Measurements from ENCODE around the gene TMEM114.

The TMEM114 gene

DNA sequence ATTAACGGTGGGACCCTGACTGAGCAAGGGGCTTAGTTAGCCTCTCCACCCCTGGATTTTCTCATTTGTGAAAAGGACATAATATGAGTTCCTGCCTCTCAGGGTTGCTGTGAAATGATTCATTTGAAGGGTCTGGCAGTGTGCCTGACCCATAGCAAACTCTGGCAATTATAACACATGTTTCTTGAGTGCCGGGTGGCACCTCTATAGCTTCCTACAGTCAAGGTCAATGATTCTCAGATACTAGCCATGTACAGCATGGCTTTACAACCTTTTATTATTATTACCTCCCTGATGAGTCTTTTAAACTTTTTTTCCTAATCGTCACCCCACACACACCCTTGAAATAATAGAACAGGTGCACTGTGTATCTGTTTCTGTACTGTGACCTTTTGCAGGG lies 42.1 kb downstream of the TMEM114 start:
- no peak for DNase-seq

DNA sequence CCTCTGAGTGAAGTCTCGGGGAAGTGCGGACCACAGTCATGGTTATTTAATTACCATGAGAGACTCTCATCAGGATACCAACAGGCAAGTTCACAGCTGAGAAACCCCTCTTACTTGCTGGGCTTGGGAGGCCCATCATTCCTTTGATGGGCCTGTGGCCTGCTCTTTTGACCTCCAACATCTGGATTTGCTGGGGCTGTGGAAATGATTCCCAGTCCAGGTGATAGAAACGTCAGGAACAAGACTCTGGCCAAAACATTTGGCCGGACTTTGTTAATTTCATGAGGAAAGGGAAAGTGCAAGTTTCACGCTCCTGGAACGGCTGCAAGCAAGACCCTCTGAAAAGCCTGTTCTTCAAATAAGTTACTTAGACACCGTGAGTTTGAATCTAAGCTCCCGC lies 42.5 kb downstream of the TMEM114 start:
- DNase-seq: no peak

GRCh38 chr16:8544406-8544805 lies 45.9 kb downstream of the TMEM114 start:
- DNase-seq: no peak

DNA sequence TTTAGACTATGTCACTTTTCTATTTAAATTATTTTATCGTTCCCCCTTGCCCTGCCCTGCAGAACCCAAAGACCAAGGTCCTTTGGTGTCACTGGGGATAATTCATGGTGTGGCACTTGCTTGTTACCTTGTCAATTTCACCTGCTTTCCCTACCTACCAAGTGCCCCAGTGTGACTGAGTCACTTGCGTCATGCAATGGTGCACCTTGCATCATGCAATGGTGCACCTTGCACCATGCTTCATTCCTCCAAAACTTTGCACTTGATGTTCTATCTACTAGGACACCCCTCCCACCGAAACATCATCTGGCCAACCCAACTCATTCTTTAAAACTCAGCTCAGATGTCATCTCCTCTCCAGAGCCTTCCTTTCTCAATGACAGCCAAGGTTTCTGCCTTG lies 47.1 kb downstream of the TMEM114 start:
- no peak for DNase-seq

GRCh38 chr16:8542393-8542792 lies 47.9 kb downstream of the TMEM114 start:
- DNase-seq: no peak

- no peak for DNase-seq
Observed at GRCh38 chr16:8541868-8542267, 48.4 kb downstream of the TMEM114 start.

DNA sequence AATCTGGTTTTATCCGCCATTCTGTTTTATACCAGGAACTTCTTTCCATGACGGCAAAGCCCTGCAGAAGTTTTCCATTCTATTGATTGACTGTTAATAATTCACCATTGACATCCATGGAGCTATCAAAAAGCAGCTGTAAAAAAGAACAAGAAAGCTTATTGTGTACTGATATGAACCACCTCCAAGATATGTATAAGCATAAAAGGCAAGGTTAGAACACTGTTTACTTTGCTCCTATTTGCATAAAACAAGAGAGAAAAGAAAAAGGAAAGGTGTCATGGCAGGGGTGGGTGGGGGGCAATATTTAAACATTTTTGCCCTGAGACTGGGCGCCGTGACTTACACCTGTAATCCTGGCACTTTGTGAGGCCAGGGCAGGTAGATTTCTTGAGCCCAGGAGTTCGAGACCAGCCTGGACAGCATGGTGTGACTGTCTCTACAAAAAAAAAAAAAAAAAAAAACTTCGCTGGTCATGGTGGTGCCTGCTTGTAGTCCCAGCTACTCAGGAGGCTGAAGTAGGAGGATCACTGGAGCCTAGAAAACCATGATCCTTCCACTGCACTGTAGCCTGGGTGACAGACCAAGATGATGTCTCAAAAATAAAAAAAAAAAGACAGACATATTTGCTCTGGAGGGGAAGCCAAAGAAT lies 52.5 kb downstream of the TMEM114 start:
- DNase-seq: no peak

DNA sequence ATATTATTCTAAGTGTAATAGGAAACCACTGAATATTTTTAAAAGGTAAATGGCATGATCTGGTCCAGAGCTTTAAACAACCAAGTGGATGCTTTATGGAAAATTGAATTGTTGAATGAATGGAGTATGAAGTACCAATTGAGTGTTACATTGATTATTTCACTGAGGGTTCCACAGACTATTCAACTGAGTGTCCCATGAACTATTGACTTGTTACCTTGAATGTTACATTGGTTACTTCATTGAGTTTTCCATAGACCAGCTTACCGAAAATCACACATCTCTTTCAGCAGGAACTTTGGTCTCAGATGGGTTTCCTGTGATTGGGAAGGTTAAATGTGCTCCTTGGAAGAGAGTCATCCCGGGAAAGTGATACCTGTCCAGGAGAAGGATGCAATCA lies 56.8 kb downstream of the TMEM114 start:
- no peak for DNase-seq

- DNase-seq: no peak
Observed at GRCh38 chr16:8530752-8531384, 59.4 kb downstream of the TMEM114 start.

DNA sequence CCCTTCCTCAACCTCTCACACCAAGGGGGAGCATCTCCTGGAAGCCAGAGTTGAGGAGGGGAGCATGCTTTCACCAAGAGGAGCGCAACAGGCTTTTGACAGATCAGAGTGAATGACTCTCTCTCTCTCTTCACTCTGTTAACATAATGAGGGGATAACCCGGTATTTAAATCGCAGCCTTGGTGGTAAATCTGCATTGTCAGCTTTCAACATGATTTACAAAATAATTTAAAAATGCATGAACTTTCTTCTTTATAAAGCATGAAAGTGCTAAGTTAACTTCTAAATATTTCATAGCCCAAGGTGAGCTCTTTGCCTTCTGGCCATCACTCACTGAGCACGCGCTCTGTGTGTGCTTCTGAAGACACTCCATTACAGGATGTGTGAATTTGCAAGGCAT lies 61.8 kb downstream of the TMEM114 start:
- no peak for DNase-seq

GRCh38 chr16:8523932-8524331 lies 66.4 kb downstream of the TMEM114 start:
- no peak for DNase-seq

GRCh38 chr16:8522757-8523156 lies 67.6 kb downstream of the TMEM114 start:
- DNase-seq: no peak

- DNase-seq: no peak
Observed at GRCh38 chr16:8519643-8520042, 70.7 kb downstream of the TMEM114 start.

Measured in inflammatory macrophage (primary cell).